ENCODE measurements around the gene DPM3.
A peak's percentile ranks its signal among the peaks of the same experiment; 100 is the strongest.

DPM3 gene

GRCh38 chr1:155174324-155175280, 34.3 kb upstream of the DPM3 start:
- TF ChIP-seq, protein P1, sequence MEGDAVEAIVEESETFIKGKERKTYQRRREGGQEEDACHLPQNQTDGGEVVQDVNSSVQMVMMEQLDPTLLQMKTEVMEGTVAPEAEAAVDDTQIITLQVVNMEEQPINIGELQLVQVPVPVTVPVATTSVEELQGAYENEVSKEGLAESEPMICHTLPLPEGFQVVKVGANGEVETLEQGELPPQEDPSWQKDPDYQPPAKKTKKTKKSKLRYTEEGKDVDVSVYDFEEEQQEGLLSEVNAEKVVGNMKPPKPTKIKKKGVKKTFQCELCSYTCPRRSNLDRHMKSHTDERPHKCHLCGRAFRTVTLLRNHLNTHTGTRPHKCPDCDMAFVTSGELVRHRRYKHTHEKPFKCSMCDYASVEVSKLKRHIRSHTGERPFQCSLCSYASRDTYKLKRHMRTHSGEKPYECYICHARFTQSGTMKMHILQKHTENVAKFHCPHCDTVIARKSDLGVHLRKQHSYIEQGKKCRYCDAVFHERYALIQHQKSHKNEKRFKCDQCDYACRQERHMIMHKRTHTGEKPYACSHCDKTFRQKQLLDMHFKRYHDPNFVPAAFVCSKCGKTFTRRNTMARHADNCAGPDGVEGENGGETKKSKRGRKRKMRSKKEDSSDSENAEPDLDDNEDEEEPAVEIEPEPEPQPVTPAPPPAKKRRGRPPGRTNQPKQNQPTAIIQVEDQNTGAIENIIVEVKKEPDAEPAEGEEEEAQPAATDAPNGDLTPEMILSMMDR (IDR thresholded peaks at IDR 0.05; ENCODE audit: insufficient read depth, low read depth, low read length, missing control alignments) = no peak
- H3K4me3 ChIP-seq (ENCODE audit: low read depth, low read length) = peak overlapping the region; percentile 39
- peak; percentile 30 for DNase-seq (ENCODE audit: low read depth)

DNA sequence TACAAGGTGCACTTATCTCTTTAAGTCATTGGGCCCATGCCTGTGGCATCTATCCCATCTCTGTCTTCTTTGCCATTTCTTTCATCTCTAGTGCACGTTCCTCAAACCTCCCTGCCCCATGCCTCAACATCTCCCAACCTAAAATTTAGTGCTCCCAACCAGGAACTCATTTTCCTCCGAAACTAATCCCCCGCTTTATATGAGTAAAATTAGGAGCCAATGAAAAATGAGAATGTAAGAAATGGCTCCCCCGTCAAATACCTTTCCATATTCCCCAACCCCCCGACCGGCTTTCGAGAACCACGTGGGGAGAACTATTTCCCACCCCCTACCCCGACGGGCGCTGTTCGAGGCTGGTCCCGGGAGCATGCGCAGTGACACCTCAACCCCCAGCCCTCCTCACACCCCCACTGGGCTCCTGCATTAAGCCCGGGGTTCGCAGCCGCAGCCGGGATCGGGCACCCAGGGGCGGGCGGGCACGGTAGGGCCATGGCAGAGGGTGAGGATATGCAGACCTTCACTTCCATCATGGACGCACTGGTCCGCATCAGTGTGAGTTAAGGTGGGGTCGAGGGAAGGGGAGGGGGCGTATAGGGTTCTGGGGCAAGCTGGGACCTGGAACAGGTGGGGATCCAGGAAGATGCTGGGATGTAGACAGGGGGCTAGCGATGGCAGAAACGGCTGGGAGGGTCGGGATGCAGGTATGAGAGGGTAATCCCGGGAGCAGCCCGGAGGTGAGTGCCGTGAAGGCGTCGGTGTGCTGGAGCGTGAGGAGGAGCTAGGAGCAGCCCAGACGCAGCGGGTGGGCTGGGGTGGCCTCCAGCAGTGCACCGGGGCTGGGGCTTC, 33.4 kb upstream of the DPM3 start, which contains the start of gene TRIM46:
Gene TRIM46, plus strand, starts transcription at position 372 of the 846 bp plus-strand sequence. Its CDS starts 118 bp downstream, at position 490.
- H3K4me3 ChIP-seq (ENCODE audit: low read depth, low read length) = peak within 1 kb of the TSS; percentile 60
- peak; percentile 54 for DNase-seq (ENCODE audit: low read depth)
- TF ChIP-seq, protein P1 (IDR thresholded peaks at IDR 0.05; ENCODE audit: insufficient read depth, low read depth, low read length, missing control alignments) = no peak

GRCh38 chr1:155172732-155173477, 32.6 kb upstream of the DPM3 start, which contains the start of gene KRTCAP2:
Gene KRTCAP2, minus strand, starts transcription at chr1:155173304. Its CDS starts 80 bp downstream, at chr1:155173224.
- H3K4me3 ChIP-seq (ENCODE audit: low read depth, low read length) = peak within 1 kb of the TSS; percentile 60
- peak; percentile 98 for DNase-seq (ENCODE audit: low read depth)
- TF ChIP-seq, protein P1 (IDR thresholded peaks at IDR 0.05; ENCODE audit: insufficient read depth, low read depth, low read length, missing control alignments) = peak; percentile 97

DNA sequence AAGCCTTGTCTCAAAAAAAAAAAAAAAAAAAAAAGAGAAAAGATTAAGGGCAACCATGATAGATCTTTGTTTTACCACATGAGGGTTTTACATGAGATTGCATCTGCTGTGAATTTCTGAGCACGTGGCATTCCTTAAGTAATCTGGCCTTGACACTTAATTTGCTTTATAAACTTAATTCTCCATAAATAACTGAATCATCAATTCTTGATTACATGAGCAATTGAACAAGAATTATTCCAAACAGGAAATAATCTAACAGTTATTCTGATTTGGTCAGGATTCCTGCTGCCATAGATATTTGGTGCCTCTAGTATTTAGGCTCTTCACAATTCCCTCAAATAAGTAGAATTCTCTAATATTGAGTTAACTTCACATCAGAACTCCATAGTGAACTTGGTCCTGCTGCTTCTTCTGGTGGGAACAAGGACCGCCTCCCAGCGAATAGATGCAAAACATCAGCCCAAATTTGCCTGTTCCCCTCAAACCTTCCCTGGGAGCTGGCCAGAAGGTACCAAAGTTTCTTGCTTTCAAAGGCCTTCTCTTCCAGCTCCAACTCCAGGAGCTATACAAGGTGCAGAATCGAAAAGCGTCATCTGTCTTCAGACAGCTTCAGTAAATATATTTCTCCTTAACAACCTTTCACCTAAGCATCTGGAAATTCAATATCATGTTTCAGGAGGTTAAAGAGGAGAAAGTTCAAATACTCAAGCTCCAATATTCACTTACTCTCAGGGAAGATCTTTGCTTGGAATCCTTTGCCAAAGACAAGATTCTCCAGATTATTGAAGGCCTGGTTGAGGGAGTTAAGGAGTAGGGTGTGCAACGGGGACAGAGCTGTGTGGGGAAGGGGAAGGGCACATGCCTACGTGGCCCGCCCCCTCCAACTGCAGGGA, 31.8 kb upstream of the DPM3 start:
- DNase-seq (ENCODE audit: low read depth) = no peak
- TF ChIP-seq, protein P1 (IDR thresholded peaks at IDR 0.05; ENCODE audit: insufficient read depth, low read depth, low read length, missing control alignments) = no peak
- H3K4me3 ChIP-seq (ENCODE audit: low read depth, low read length) = peak overlapping the region; percentile 60

- no peak overlapping the region for H3K4me3 ChIP-seq (ENCODE audit: low read depth, low read length)
- TF ChIP-seq, protein P1 (IDR thresholded peaks at IDR 0.05; ENCODE audit: insufficient read depth, low read depth, low read length, missing control alignments) = no peak
- no peak for DNase-seq (ENCODE audit: low read depth)
Measured at GRCh38 chr1:155170806-155171205, 30.5 kb upstream of the DPM3 start.
